RCC 7860 (cell line): ENCODE data around the gene CAPN13.

Experiments used
- DNase-seq: peaks from one replicate; pipeline ENCODE4 v3.0.0-alpha.2; 2015; ENCODE audit warnings: low spot score
- FAIRE-seq: peaks from 2 replicates; lab custom pipeline; 2012; peaks lifted over from hg19 to GRCh38; lab: Jason Lieb, UNC

Gene CAPN13

DNA sequence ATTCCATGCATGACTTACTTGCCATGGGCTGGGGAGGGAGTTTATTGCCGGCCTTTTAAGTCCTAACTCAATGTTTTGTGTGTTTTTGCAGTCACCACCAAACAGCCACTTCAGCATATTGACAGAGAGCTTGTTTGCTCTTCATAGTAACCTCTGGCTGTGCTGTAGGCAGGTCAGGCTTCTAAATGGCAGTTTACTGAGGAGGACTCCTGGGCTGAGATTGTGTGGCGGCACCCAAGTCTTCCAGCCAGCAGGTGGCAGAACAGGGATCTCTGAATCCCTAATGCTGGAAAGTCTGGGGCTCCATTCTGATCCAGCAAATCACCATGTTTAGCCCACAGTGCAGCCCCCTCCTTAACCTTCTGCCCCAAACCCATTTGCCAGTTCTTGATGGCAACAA, 121.2 kb downstream of the CAPN13 start:
- DNase-seq (no peak), FAIRE-seq (no peak)

- no peak for FAIRE-seq
- no peak for DNase-seq
Observed at GRCh38 chr2:30684996-30685395, 122.2 kb downstream of the CAPN13 start.

DNA sequence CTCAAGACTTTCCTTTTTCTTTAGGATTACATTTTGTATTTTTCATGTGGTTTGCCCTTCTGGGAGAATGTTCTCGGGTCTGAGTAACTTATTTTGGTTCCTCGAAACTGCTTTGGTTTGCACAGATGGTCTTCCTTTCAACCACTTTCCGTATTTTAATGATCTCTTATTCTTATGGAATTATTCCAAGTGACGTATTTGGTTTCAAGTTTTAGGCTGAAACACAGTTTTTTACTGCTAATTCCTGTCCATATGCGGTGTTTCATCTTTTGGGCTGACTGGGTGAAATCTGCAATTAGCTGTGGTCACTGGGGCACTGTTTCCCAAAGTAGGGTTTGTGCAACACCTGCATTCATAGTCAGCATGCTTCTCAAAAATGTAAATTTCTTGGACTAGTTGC, 122.7 kb downstream of the CAPN13 start:
- DNase-seq (no peak), FAIRE-seq (no peak)

DNA sequence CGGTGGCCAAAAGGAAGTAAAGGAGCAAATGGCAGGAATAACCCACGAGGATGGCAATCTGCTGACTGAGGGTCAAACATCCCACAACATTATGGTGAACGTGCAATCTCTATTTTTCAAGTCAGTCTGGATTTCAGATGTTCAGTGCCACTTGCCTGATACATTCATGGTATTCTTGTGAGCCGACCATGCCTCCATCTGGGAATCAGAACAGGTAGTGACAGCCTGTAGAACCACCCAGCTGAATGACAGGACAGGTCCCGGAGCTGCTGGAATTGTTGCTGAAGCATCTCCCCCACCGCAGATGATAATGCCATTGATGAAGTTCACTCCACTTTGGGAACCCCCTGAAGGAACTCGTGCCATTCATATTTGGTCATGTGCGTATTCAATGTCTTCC, 123.2 kb downstream of the CAPN13 start:
- no peak for FAIRE-seq

DNA sequence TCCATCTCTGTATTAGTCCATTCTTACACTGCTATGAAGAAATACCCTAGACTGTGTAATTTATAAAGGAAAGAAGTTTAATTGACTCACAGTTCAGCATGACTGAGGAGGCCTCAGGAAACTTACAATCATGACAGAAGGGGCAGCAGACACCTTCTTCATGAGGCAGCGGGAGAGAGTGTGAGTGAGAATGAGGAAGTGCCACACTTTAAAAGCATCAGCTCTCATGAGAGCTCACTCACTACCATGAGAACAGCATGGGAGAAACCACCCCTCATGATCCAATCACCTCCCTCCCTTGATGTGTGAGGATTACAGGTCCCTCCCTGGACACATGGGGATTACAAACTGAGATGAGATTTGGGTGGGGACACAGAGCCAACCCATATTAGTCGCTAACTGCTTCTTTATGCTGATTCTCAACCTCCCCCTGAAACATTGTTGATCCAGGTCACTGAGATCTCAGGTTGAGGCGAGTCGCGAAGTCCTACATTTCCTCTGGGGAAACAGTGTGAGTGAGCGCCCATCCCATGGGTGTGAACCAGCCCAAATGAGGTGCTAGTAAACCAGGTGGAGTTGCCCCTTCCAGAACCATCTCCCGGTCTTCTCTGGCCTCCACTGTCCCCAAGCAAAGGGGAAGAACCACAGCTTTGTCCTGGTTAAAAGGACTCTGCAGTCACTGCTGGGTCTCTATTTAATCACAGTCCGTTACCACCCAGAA, 123.8 kb downstream of the CAPN13 start:
- FAIRE-seq (no peak), DNase-seq (no peak)

More for the DNA sequence above, 123.2 kb downstream of the CAPN13 start:
- DNase-seq: no peak

DNA sequence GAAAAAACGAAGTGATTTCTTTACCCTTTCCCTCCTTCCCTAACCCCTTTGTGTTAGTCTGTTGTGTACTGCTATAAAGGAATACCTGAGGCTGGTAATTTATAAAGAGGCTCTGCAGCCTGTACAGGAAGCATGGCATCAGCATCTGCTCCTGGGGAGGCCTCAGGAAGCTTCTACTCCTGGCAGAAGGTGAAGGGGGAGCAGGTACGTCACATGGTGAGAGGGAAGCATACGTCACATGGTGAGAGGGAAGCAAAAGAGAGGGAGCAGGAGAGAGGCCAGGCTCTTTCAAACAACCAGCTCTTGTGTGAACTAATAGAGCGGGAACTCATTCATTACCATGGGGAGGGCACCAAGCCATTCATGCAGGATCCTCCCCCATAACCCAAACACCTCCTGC, 126.2 kb downstream of the CAPN13 start:
- no peak for FAIRE-seq
- no peak for DNase-seq

GRCh38 chr2:30680121-30680520, 127.1 kb downstream of the CAPN13 start:
- FAIRE-seq (no peak), DNase-seq (no peak)

DNA sequence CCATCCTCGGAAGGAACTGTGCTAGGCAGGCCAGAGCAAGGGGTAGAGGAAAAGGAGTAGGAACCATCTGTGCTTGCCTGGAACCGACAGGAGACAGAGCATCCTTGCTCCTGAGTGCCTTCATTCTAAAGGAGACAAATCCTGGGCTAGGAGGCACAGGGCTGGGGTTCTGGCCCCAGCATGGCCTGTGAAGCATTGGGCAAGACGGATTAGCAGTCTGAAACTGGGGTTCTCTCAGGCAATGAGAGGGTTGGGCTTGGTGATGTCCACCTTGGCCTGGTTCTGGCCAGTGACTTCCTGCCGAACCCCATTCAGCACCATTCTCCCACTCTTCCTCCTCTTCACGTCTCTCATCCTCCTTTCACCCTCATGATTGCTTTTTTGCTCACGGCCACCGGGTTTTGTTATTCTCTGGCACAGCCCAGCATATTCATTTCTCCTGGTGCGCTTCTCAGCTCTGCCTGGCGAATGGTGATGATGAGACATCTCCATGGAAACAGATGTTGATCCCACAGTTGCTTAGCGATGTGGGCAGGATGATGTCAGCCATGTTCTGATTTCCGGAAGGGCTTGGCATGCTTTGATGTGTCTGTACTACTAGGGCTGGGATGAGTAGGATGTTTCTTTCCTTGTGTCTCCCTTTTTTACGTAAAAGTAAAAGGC, 127.7 kb downstream of the CAPN13 start:
- FAIRE-seq: no peak
- peak; percentile 19 for DNase-seq

GRCh38 chr2:30678410-30679137, 128.7 kb downstream of the CAPN13 start:
- no peak for DNase-seq
- FAIRE-seq: no peak

- no peak for DNase-seq
- no peak for FAIRE-seq
Observed at GRCh38 chr2:30677861-30678385, 129.3 kb downstream of the CAPN13 start.

DNA sequence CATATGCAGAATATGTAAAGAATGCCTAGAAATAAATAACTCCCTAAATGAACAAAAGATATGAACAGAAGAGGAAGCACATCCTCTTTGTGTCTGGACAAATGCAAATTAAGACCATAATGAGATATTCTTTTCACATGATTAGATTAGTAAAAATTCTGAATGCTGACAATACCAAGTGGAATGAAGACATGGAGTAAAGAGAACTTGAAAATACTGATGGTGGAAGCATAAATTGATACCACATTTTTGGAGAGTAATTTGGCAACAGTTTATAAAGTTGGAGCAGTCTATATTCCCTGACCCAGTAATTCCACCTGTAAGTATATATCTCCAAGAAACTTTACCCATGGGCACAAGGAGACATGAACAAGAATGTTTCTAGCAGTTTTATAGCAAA, 130.0 kb downstream of the CAPN13 start:
- FAIRE-seq (no peak), DNase-seq (no peak)

GRCh38 chr2:30675758-30676157, 131.5 kb downstream of the CAPN13 start:
- DNase-seq (no peak), FAIRE-seq (no peak)

GRCh38 chr2:30673127-30673526, 134.1 kb downstream of the CAPN13 start:
- FAIRE-seq: no peak

More at GRCh38 chr2:30673127-30673526, 134.1 kb downstream of the CAPN13 start:
- no peak for DNase-seq
